NK-92 (cell line): ENCODE measurements around the gene UBAC2.
A peak's percentile ranks its signal among the peaks of the same experiment; 100 is the strongest.

Experiments
- DNase-seq: peaks from one replicate; lab custom pipeline; 2025; ENCODE audit not compliant: unreplicated experiment; lab: John Stamatoyannopoulos, UW

UBAC2 gene

GRCh38 chr13:99429670-99430069 lies 229.0 kb downstream of the UBAC2 start:
- DNase-seq, result no peak

DNA sequence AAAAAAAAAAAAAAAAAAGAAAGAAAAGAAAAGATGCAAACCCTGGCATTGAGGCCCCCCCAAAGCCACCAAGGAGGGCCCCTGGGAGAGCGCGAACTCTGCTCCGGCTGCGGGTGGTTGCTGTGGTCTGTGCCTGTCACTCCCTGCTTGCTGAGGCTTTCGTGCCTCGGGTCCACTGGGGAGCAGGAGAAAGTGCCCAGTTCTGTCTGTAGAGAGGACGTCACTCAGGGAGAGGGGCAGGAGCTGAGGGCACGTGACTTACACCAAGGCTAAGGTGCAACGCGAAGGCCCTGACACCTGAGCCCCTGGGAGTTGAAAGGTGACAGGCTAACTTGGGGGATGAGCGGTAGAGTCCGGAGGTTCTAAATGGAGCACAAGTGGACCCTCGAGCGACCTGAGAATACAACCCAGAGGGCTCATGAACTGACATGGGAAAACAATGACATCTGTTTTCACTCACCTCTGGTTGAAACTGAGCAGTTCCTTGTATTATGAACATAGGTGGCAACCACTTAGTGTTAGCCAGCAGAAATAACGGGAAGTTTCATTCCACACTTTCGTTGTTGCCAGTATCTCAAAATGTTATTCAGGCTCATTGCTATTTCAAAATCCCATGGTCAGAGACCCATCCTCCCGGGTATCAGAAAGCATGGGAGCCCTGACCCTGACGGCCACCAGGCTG lies 231.4 kb downstream of the UBAC2 start:
- DNase-seq, result no peak

GRCh38 chr13:99432609-99433542 lies 232.2 kb downstream of the UBAC2 start:
- DNase-seq, result peak; percentile 41

DNA sequence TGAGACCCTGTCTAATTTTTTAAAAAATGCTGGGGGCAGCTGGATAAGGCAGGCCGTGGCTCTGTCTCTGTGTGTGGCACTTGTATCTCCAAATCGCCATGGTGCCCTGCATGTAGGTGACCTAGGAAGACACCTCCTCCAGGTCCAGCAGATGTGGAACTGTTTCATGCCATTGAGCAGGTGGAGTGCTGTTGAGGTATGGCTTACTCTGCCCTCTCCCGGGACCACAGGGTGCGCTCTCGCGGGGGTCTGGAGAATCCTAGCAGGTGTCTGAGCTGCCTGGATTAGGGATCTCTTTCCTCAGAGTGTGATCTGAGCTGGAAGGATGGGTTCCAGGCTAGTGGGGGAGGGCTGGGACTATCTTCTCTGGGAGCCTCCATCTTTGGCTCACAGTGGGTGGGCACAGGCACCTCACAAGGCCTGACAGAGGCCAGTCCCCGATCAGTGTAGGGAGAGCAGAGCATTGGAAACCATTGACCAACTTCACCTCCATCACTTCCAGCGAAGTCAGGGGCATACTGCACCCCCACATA lies 233.0 kb downstream of the UBAC2 start:
- DNase-seq, result no peak

DNA sequence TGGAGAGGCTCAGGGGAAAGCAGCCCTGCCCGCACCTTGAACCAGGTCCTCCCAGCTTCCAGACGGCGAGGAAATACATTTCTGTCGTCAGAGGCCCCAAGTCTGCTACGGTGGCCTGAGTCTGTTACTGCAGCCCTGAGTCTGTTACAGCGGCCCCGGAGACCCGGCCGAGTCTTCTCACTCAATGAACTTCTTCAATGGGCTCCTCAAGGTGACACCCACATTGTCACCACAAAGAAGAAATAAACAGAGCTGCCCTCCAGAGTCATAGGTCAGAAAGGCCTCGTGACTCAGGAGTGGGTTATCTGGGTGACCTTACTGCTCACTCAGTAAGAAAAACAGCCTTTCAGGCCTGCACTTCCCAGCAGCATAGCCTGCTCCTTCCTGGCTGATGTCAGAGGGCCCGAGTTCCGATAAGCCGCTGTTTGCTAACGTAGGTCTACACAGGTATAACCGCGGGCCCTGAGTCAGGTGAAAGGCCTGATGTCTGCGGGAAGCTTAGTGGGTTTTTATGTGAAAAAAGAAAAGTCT lies 233.7 kb downstream of the UBAC2 start:
- peak; percentile 59 for DNase-seq

DNA sequence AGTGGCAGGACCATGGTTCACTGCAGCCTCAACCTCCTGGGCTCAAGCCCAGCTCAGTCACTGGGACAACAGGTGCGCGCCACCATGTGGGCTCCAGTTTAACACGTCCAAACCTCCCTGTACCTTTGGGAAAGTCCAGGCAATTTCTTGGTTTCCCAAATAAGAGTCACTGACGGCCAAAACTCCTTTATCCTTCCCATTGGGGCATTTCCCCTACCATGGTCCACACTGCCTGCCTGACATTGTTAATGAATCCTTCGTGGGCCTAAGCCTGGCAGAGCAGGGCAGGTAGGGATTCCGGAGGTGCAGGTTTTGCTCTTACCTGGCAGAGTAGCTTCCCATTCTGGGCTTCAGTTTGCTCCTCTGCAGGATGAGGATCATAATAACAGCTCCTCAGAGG lies 234.5 kb downstream of the UBAC2 start:
- DNase-seq, result no peak

DNA sequence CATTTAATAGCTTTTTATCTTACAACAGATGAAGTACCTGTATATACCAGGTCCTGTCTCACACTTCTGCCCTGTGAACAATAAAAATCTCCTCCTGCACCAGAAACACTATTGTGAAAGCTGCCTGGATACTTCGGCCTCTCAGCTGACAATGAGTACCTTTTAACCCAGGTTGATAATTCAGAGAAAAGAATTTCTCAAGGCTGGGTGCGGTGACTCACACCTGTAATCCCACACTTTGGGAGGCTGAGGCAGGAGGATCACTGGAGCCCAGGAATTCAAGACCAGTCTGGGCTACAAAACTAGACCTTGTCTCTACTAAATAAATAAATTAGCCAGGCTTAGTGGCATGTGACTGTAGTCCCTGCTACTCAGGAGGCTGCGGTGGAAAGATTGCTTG lies 235.3 kb downstream of the UBAC2 start:
- DNase-seq, result no peak
